ENCODE data around the gene ARHGAP12.

DNA sequence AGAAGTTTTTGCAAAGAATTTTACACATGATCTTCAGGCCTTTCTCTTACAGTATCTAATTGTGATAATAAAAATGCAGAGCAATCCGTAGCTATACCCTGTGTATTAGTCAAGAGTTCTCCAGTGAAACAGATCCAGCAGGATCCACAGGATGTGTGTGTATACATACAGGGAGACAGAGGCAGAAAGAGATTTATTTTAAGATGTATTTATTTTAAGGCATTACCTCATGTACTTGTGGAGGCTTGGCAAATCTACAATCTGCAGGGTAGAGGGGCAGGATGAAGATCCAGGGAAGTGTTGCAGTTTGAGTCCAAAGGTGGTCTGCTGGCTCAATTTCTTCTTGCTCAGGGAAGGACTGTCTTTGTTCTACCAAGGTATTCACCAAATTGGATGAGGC, 41.7 kb downstream of the ARHGAP12 start:
- TF ChIP-seq, protein P1, sequence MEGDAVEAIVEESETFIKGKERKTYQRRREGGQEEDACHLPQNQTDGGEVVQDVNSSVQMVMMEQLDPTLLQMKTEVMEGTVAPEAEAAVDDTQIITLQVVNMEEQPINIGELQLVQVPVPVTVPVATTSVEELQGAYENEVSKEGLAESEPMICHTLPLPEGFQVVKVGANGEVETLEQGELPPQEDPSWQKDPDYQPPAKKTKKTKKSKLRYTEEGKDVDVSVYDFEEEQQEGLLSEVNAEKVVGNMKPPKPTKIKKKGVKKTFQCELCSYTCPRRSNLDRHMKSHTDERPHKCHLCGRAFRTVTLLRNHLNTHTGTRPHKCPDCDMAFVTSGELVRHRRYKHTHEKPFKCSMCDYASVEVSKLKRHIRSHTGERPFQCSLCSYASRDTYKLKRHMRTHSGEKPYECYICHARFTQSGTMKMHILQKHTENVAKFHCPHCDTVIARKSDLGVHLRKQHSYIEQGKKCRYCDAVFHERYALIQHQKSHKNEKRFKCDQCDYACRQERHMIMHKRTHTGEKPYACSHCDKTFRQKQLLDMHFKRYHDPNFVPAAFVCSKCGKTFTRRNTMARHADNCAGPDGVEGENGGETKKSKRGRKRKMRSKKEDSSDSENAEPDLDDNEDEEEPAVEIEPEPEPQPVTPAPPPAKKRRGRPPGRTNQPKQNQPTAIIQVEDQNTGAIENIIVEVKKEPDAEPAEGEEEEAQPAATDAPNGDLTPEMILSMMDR (IDR thresholded peaks at IDR 0.05; ENCODE audit: poor library complexity, severe bottlenecking), result no peak
- TF ChIP-seq TAF1 (IDR thresholded peaks at IDR 0.05; ENCODE audit: low read depth), result no peak
- TF ChIP-seq, protein P2, sequence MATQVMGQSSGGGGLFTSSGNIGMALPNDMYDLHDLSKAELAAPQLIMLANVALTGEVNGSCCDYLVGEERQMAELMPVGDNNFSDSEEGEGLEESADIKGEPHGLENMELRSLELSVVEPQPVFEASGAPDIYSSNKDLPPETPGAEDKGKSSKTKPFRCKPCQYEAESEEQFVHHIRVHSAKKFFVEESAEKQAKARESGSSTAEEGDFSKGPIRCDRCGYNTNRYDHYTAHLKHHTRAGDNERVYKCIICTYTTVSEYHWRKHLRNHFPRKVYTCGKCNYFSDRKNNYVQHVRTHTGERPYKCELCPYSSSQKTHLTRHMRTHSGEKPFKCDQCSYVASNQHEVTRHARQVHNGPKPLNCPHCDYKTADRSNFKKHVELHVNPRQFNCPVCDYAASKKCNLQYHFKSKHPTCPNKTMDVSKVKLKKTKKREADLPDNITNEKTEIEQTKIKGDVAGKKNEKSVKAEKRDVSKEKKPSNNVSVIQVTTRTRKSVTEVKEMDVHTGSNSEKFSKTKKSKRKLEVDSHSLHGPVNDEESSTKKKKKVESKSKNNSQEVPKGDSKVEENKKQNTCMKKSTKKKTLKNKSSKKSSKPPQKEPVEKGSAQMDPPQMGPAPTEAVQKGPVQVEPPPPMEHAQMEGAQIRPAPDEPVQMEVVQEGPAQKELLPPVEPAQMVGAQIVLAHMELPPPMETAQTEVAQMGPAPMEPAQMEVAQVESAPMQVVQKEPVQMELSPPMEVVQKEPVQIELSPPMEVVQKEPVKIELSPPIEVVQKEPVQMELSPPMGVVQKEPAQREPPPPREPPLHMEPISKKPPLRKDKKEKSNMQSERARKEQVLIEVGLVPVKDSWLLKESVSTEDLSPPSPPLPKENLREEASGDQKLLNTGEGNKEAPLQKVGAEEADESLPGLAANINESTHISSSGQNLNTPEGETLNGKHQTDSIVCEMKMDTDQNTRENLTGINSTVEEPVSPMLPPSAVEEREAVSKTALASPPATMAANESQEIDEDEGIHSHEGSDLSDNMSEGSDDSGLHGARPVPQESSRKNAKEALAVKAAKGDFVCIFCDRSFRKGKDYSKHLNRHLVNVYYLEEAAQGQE (IDR thresholded peaks at IDR 0.05; ENCODE audit: borderline replicate concordance), result no peak

Data from neural cell (in vitro differentiated cells).